RWPE1 (cell line): ENCODE measurements around the gene CCL3.
"Not testable (repeated sequence)": the region's sequence is repeated elsewhere in the genome, so short reads cannot be mapped to it uniquely, and the experiment has no call there.

Experiments used
- CTCF ChIA-PET: fragments of 350-600 bp; sonication (Branson Sonifier 250); formaldehyde crosslinking; extraction: SDS; loops from one replicate; lab custom pipeline; 2021; lab: Yijun Ruan, JAX
- POLR2A ChIA-PET: fragments of 400-600 bp; formaldehyde crosslinking; extraction: SDS; loops from one replicate; lab custom pipeline; 2020; ENCODE audit warnings: antibody characterized with exemption; ENCODE audit not compliant: low non-redundant PET; lab: Yijun Ruan, JAX
- DNase-seq: peaks from one replicate; pipeline ENCODE4 v3.0.0; 2012; ENCODE audit warnings: low spot score
- H3K27ac ChIP-seq: fragments of 450-650 bp; 2 replicates; pipeline ENCODE4 v1.5.1; 2017
- CTCF ChIP-seq: fragments of 450-650 bp; conservative IDR thresholded peaks from 2 replicates; pipeline ENCODE4 v1.5.1; 2017; ENCODE audit warnings: low read depth, mild to moderate bottlenecking

The CCL3 gene

GRCh38 chr17:36127199-36127893 lies 37.4 kb upstream of the CCL3 start:
- CTCF ChIA-PET, result interaction anchor here (0.7 to 1.1 kb wide), 2 partner anchors 22 to 221 kb away, joined by 3 to 4 read pairs; no protein-coding TSS in a partner anchor
- no peak for DNase-seq
- no peak overlapping the region for H3K27ac ChIP-seq
- POLR2A ChIA-PET, result no interaction called here
- TF ChIP-seq CTCF, result no peak

GRCh38 chr17:36124879-36125824 lies 35.2 kb upstream of the CCL3 start:
- ChIA-PET POLR2A (no interaction called here), CTCF (interaction anchor here (0.6 kb wide), 1 partner anchor 12 kb away, joined by 3 read pairs; no protein-coding TSS in a partner anchor)
- no peak for DNase-seq
- TF ChIP-seq CTCF, result no peak
- H3K27ac ChIP-seq, result no peak overlapping the region

GRCh38 chr17:36123431-36123830 lies 33.5 kb upstream of the CCL3 start:
- DNase-seq, result no peak
- ChIA-PET POLR2A (no interaction called here), CTCF (interaction anchor here (0.6 kb wide), 1 partner anchor 14 kb away, joined by 3 read pairs; no protein-coding TSS in a partner anchor)
- no peak overlapping the region for H3K27ac ChIP-seq
- no peak for TF ChIP-seq CTCF

- POLR2A ChIA-PET, H3K27ac ChIP-seq, DNase-seq, CTCF ChIA-PET: not testable (repeated sequence)
Measured at GRCh38 chr17:36121099-36121498, 31.2 kb upstream of the CCL3 start.

- no peak for DNase-seq
- CTCF ChIA-PET, result interaction anchor here (0.6 kb wide), 1 partner anchor 168 kb away, joined by 4 read pairs; no protein-coding TSS in a partner anchor
- POLR2A ChIA-PET, result no interaction called here
- no peak overlapping the region for H3K27ac ChIP-seq
- TF ChIP-seq CTCF, result no peak
Measured at GRCh38 chr17:36120221-36120620, 30.3 kb upstream of the CCL3 start.

GRCh38 chr17:36118477-36119353 lies 28.8 kb upstream of the CCL3 start:
- CTCF ChIA-PET, result interaction anchor here (0.7 to 0.8 kb wide), 2 partner anchors 13 to 30 kb away, joined by 4 to 6 read pairs; no protein-coding TSS in a partner anchor
- DNase-seq, result no peak
- no peak overlapping the region for H3K27ac ChIP-seq
- no peak for TF ChIP-seq CTCF
- POLR2A ChIA-PET, result no interaction called here
